Measurements from ENCODE around the gene BBX. TPM values are rescaled to one million over a fixed set of nuclear protein-coding genes. Genes with fewer than 3 reads are reported as not detected.
A peak's percentile ranks its signal among the peaks of the same experiment; 100 is the strongest.

Gene BBX
- total and polyA plus RNA-seq, 2 of the 13 experiments (the other 11 are each of a cell fraction or from before 2014, with no cell fraction given), result 13.7 to 23.2 TPM

- TF ChIP-seq ZSCAN9 (CRISPR knock-in tag; IDR thresholded peaks at IDR 0.05; ENCODE audit: borderline replicate concordance) (no peak), MAFF (IDR thresholded peaks at IDR 0.05; ENCODE audit: low read depth, low read length) (peak; percentile 80), ZNF891 (CRISPR knock-in tag; IDR thresholded peaks at IDR 0.05) (no peak), MTF2 (CRISPR knock-in tag; IDR thresholded peaks at IDR 0.05; ENCODE audit: borderline replicate concordance) (no peak)
- TF ChIP-seq, protein P1, sequence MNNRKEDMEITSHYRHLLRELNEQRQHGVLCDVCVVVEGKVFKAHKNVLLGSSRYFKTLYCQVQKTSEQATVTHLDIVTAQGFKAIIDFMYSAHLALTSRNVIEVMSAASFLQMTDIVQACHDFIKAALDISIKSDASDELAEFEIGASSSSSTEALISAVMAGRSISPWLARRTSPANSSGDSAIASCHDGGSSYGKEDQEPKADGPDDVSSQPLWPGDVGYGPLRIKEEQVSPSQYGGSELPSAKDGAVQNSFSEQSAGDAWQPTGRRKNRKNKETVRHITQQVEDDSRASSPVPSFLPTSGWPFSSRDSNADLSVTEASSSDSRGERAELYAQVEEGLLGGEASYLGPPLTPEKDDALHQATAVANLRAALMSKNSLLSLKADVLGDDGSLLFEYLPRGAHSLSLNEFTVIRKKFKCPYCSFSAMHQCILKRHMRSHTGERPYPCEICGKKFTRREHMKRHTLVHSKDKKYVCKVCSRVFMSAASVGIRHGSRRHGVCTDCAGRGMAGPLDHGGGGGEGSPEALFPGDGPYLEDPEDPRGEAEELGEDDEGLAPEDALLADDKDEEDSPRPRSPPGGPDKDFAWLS (CRISPR knock-in tag; IDR thresholded peaks at IDR 0.05; ENCODE audit: borderline replicate concordance), result no peak
These were observed 109.8 kb downstream of the BBX start (continued) for GRCh38 chr3:107632576-107632975.

- no peak for FAIRE-seq
- Histone ChIP-seq H4K20me1 (ENCODE audit: insufficient read depth, low read length) (peaks cover 3% of the 10 kb centered on the region; the same call in 1 of the 2 replicates), H2AFZ (ENCODE audit: low read length) (no peak overlapping the region), H3K9me3 (ENCODE audit: low read length) (no peaks in the 10 kb centered on the region), H3K4me3 (replicated peaks in 1 of 3; ENCODE audit: insufficient read depth in 1 of 3, low read depth in 2 of 3, low read length in 3 of 3) (no peak overlapping the region), H3K4me2 (ENCODE audit: low read depth, low read length) (no peak overlapping the region), H3K36me3 (replicated peaks in 1 of 2; ENCODE audit: control insufficient read depth in 1 of 2, insufficient read depth in 2 of 2, low read length in 2 of 2) (no peaks in the 10 kb centered on the region; a peak in 2 of 5 replicates), H3K4me1 (ENCODE audit: insufficient read depth, low read length) (no peaks in the 10 kb centered on the region), H3K9ac (ENCODE audit: insufficient read depth, low read depth, low read length) (no peak overlapping the region), H3K27ac (ENCODE audit: extremely low read length, insufficient read depth, low read length) (no peak overlapping the region), H3K79me2 (ENCODE audit: insufficient read depth, low read length) (peaks cover 3% of the 10 kb centered on the region), H3K27me3 (ENCODE audit: control insufficient read depth in 1 of 2, insufficient read depth in 2 of 2, low read length in 2 of 2) (no peaks in the 10 kb centered on the region)
- in situ Hi-C loops (cut with HindIII; ENCODE audit: extremely low pct_ligation_motif_present, low pct_unique_long_range_greater_than_20kb), result no loop called here
- no peak for DNase-seq (ENCODE audit: low spot score)
- CTCF ChIA-PET (ENCODE audit: low intra/inter-chr PET ratio, low total read pairs), result no interaction called here
- WGBS (ENCODE audit: low lambda C conversion rate), result 93% methylated on average over 3 of the region's 3 CpGs
- intact Hi-C loops (cut with micrococcal nuclease; ENCODE audit: unreplicated experiment), result no loop called here
- no peak for ATAC-seq
- POLR2A ChIA-PET, result no interaction called here
- BruUV-seq (replicated peaks), result no TSS peak
- TF ChIP-seq, protein P2, sequence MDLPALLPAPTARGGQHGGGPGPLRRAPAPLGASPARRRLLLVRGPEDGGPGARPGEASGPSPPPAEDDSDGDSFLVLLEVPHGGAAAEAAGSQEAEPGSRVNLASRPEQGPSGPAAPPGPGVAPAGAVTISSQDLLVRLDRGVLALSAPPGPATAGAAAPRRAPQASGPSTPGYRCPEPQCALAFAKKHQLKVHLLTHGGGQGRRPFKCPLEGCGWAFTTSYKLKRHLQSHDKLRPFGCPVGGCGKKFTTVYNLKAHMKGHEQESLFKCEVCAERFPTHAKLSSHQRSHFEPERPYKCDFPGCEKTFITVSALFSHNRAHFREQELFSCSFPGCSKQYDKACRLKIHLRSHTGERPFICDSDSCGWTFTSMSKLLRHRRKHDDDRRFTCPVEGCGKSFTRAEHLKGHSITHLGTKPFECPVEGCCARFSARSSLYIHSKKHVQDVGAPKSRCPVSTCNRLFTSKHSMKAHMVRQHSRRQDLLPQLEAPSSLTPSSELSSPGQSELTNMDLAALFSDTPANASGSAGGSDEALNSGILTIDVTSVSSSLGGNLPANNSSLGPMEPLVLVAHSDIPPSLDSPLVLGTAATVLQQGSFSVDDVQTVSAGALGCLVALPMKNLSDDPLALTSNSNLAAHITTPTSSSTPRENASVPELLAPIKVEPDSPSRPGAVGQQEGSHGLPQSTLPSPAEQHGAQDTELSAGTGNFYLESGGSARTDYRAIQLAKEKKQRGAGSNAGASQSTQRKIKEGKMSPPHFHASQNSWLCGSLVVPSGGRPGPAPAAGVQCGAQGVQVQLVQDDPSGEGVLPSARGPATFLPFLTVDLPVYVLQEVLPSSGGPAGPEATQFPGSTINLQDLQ (CRISPR knock-in tag; IDR thresholded peaks at IDR 0.05), result no peak
- no peak for TF ChIP-seq SMYD3 (CRISPR knock-in tag; IDR thresholded peaks at IDR 0.05)
- no peak for TF ChIP-seq ZBTB1 (CRISPR knock-in tag; IDR thresholded peaks at IDR 0.05; ENCODE audit: borderline replicate concordance)
- TF ChIP-seq ZNF510 (CRISPR knock-in tag; IDR thresholded peaks at IDR 0.05; ENCODE audit: low read depth), result no peak
- TF ChIP-seq DPF2 (CRISPR knock-in tag; IDR thresholded peaks at IDR 0.05; ENCODE audit: borderline replicate concordance, low read depth), result no peak
- TF ChIP-seq EEA1 (CRISPR knock-in tag; IDR thresholded peaks at IDR 0.05; ENCODE audit: borderline replicate concordance), result no peak
- no peak for TF ChIP-seq SSRP1 (CRISPR knock-in tag; IDR thresholded peaks at IDR 0.05)
- TF ChIP-seq JARID2 (CRISPR knock-in tag; IDR thresholded peaks at IDR 0.05; ENCODE audit: insufficient replicate concordance), result no peak
- TF ChIP-seq FOSL2 (CRISPR knock-in tag; IDR thresholded peaks at IDR 0.05), result no peak
- TF ChIP-seq, protein P3, sequence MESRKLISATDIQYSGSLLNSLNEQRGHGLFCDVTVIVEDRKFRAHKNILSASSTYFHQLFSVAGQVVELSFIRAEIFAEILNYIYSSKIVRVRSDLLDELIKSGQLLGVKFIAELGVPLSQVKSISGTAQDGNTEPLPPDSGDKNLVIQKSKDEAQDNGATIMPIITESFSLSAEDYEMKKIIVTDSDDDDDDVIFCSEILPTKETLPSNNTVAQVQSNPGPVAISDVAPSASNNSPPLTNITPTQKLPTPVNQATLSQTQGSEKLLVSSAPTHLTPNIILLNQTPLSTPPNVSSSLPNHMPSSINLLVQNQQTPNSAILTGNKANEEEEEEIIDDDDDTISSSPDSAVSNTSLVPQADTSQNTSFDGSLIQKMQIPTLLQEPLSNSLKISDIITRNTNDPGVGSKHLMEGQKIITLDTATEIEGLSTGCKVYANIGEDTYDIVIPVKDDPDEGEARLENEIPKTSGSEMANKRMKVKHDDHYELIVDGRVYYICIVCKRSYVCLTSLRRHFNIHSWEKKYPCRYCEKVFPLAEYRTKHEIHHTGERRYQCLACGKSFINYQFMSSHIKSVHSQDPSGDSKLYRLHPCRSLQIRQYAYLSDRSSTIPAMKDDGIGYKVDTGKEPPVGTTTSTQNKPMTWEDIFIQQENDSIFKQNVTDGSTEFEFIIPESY (CRISPR knock-in tag; IDR thresholded peaks at IDR 0.05), result no peak
- no peak for TF ChIP-seq ZNF274 (CRISPR knock-in tag; IDR thresholded peaks at IDR 0.05)
- no peak for TF ChIP-seq RBM22 (optimal IDR thresholded peaks at IDR 0.05; ENCODE audit: low read length)
- TF ChIP-seq ZNF572 (CRISPR knock-in tag; IDR thresholded peaks at IDR 0.05), result no peak
These were observed 110.8 kb downstream of the BBX start for GRCh38 chr3:107633327-107634098.
